Measurements from ENCODE around the gene FICD.

The FICD gene

GRCh38 chr12:108505129-108505528, 9.9 kb upstream of the FICD start:
- DNase-seq, result peak in 1 of 3 experiments; percentile 54

GRCh38 chr12:108507971-108508642, 7.0 kb upstream of the FICD start:
- DNase-seq, result no peak

GRCh38 chr12:108509806-108510205, 5.3 kb upstream of the FICD start:
- no peak for DNase-seq

GRCh38 chr12:108510836-108511235, 4.2 kb upstream of the FICD start:
- DNase-seq, result no peak

GRCh38 chr12:108511633-108512540, 3.2 kb upstream of the FICD start:
- DNase-seq, result peak; percentile 56 to 88 (median 84)

GRCh38 chr12:108514468-108514972, 557 bp upstream of the FICD start:
- DNase-seq, result no peak

- peak in 1 of 3 experiments; percentile 53 for DNase-seq
Observed at GRCh38 chr12:108515916-108516315, 839 bp downstream of the FICD start.

- DNase-seq, result no peak
Observed at GRCh38 chr12:108516511-108517275, 1.6 kb downstream of the FICD start.

- DNase-seq, result no peak
Observed at GRCh38 chr12:108517288-108518100, 2.4 kb downstream of the FICD start.

GRCh38 chr12:108518101-108518715, 3.1 kb downstream of the FICD start:
- no peak for DNase-seq

- DNase-seq, result no peak
Observed at GRCh38 chr12:108518716-108519496, 3.8 kb downstream of the FICD start.

- DNase-seq, result no peak
Observed at GRCh38 chr12:108519558-108519957, 4.5 kb downstream of the FICD start.

- no peak for DNase-seq
Observed at GRCh38 chr12:108523365-108523764, 8.3 kb downstream of the FICD start.

GRCh38 chr12:108525681-108526080, 10.6 kb downstream of the FICD start:
- DNase-seq, result no peak

GRCh38 chr12:108526482-108527165, 11.5 kb downstream of the FICD start:
- no peak for DNase-seq

- DNase-seq, result no peak
Observed at GRCh38 chr12:108527166-108527496, 12.1 kb downstream of the FICD start.

GRCh38 chr12:108530161-108530560, 15.1 kb downstream of the FICD start:
- DNase-seq, result no peak

- peak; percentile 43 to 93 (median 92) for DNase-seq
Observed at GRCh38 chr12:108531929-108532848, 17.1 kb downstream of the FICD start.

GRCh38 chr12:108538146-108538545, 23.1 kb downstream of the FICD start:
- no peak for DNase-seq

Measured in NCI-H1417 (cell line).